AG08396 (cell line): ENCODE measurements around the gene STRAP.
"Not testable (repeated sequence)": the region's sequence is repeated elsewhere in the genome, so short reads cannot be mapped to it uniquely, and the experiment has no call there.

Source experiments
- DNase-seq: peaks from one replicate; pipeline ENCODE4 v3.0.0; 2012; ENCODE audit warnings: low spot score, mixed read lengths

STRAP gene

DNA sequence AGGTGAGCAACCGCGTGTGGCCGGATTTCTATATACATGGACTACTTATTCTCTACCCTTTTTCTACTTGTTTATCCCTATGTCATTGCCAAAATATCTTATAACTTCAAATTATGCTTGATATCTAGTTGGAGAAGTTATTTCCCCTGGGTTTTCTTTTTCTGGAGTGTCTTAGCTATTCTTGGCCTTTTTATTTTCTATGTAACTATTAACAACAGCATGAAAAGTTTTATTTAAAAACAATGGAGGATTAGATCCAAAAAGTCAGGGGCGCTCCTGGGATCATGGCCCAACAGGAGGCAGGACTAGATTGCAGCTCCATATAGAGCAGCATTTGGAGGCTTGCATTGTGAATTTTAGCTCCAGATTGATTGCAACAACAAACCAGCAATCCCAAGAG, 8.6 kb upstream of the STRAP start:
- no peak for DNase-seq

GRCh38 chr12:15874556-15875145, 7.5 kb upstream of the STRAP start:
- not testable (repeated sequence) for DNase-seq

GRCh38 chr12:15875863-15876262, 6.3 kb upstream of the STRAP start:
- DNase-seq: no peak

DNA sequence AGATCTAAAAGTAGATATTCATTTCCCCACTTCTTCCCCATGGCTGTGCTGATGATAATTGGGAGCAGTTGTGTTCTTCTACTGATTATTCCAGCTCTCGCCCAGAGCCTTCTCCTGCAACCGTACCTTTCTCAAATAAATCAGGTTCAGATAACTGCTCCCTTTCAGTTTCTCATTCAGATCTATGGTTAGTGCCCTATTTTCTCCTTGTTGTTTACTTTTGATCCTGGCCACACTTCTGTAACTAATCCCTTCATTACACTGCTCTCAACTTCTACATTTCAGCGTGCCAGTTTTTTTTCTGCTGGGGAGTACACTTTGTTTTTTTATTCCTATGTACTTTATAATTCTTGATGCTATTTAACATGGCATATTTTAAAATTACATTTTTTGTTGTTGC, 2.8 kb upstream of the STRAP start:
- DNase-seq: no peak

GRCh38 chr12:15880721-15881120, 1.5 kb upstream of the STRAP start:
- no peak for DNase-seq

GRCh38 chr12:15883536-15883935, 1.3 kb downstream of the STRAP start:
- no peak for DNase-seq

GRCh38 chr12:15886372-15887042, 4.3 kb downstream of the STRAP start:
- DNase-seq: no peak

- no peak for DNase-seq
Measured at GRCh38 chr12:15887043-15887817, 5.0 kb downstream of the STRAP start.

- no peak for DNase-seq
Measured at GRCh38 chr12:15892645-15893259, 10.6 kb downstream of the STRAP start.

DNA sequence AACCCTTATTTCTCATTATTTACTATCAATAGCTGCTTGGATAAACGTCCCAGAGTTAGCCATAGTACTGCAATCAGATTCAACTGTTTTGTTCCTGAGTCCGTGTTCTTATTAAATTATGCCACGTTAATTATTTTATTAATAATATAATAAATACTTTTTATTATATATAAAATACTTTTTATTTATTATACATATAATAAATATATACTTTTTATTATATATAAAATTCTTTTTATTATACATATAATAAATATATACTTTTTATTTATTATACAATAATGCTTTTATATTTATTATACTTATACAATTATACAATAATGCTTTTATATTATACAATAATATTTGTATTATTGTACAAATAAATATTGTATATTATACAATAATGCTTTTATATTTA, 11.1 kb downstream of the STRAP start:
- DNase-seq: no peak

GRCh38 chr12:15896867-15897266, 14.7 kb downstream of the STRAP start:
- no peak for DNase-seq

DNA sequence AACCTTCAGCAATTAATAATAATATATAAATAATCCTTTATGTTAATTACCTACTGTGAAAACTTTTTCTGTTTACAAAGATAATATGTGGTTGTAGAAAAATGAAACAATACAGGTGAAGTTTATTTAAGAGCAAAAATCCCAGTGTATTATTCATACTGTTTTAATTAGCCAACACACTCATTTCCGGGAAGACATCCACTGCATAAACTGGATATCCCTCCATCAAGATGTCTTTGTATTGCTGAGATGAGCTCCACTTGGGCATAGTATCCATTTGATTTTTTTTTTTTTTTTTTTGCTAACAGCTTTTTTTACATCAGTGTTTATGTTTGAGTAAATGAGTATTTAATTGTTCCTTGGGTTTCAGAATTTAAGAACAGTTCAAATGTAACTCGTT, 15.2 kb downstream of the STRAP start:
- DNase-seq: no peak

DNA sequence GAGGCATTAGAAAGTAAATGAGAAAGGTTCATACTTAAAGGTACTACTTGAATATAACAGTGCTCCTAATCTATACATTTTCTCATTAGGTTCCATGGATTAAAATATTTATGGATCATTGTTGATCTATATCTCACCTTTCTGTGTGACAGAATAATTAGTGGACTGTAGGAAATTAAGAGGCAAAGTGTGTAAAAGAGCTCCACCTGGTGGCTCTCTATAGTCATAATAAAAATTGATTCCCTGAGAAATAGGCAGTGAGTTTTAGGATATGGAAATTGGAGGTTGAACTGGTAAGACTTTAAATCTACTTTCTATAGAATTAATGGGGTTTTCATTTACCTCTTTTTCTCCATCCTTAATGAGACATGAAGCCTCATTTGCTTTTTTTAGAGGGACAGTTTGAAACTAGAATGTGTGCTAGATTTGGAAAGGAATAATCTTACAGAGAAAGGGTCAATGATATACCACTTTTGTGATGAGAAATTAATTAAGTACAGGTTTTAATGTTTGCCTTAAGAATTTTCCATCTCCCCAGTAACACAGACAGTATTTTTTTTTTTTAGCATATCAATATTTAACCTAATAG, 17.2 kb downstream of the STRAP start:
- DNase-seq: no peak

- DNase-seq: no peak
Measured at GRCh38 chr12:15904378-15904920, 22.3 kb downstream of the STRAP start.

- no peak for DNase-seq
Measured at GRCh38 chr12:15910468-15910863, 28.3 kb downstream of the STRAP start.

DNA sequence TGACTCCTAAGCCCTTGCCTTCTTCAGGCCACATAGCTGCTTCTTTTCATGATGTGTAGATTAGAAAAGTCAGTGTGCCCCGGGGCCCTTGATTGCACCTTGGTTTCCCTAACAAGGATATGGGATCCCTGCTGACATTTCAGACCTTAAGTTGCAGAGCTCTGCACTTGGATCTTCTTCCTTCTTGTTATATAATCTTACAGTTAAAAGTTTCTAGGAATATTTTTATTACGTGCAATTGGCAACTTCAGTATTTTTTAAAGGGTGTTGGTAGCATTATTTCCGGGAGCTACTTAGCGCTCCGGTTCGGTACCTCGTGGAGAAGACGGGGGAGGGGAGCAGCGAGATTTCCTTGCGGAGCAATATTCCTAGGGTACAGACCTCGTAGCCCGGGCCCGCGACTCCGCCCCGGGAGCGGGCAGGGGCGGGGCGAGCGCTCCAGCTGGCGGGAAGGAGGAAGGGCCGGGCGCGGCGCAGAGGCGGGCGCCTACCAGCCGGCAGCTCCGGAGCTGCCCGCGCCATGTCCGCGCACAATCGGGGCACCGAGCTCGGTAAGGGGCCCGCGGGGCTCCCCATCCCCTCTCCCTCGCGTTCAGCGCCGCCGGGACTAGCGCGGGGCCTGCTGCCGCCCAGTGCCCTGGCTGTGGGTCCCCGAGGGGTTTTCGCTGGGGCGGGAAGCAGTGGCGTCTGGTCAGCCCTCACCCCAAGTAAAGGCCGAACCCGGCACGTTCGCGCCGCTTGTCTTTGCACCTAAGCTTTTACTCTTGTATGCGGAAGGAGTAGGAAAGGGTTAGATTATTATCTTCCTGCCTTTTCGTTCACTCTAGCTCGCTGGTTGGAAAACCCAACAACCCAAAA, 28.9 kb downstream of the STRAP start, which contains the start of gene DERA:
TSS of gene DERA (plus strand) at position 469 of the 858 bp plus-strand sequence. CDS start at position 521, 52 bp downstream.
- DNase-seq: peak; percentile 90

DNA sequence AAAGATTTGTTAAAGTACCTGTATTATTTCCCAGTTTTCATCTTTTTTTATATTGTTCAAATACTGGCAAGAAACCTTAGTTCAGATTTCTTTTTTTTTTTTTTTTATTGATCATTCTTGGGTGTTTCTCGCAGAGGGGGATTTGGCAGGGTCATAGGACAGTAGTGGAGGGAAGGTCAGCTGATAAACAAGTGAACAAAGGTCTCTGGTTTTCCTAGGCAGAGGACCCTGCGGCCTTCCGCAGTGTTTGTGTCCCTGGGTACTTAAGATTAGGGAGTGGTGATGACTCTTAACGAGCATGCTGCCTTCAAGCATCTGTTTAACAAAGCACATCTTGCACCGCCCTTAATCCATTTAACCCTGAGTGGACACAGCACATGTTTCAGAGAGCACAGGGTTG, 29.7 kb downstream of the STRAP start:
- DNase-seq: not testable (repeated sequence)

DNA sequence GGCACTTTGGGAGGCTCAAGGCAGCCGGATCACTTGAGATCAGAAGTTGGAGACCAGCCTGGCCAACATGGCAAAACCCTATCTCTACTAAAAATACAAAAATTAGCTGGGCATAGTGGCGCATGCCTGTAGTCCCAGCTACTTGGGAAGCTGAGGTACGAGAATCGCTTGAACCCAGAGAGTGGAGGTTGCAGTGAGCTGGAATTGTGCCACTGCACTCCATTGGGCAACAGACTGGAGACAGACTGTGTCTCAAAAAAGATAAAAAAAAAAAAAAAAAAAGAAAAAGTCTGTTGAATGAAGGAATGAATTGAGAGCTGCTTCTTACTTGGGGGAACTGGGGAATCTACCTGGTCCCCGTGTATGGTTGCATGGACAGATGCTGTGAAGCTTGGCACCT, 31.9 kb downstream of the STRAP start:
- not testable (repeated sequence) for DNase-seq

GRCh38 chr12:15918066-15918465, 35.9 kb downstream of the STRAP start:
- DNase-seq: no peak

DNA sequence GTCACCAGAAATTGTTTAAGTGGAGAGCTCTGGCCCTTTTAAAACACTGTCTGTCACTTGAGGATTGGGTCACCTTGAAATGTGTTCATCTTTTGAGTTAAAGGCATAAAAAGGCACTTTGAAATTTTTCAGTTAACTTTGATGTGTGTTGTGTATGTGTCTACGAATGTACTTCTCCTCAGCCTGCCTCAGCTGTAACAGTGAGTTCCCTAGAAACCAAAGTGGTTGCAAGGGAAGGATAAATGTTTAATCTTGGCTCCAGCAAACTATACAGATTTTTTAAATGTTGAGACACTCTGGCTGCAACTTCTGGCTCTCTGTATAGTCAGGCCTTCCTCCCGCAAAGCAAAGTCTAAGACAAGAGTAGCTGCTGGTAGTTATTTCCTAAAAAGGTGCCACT, 37.2 kb downstream of the STRAP start:
- DNase-seq: no peak

DNA sequence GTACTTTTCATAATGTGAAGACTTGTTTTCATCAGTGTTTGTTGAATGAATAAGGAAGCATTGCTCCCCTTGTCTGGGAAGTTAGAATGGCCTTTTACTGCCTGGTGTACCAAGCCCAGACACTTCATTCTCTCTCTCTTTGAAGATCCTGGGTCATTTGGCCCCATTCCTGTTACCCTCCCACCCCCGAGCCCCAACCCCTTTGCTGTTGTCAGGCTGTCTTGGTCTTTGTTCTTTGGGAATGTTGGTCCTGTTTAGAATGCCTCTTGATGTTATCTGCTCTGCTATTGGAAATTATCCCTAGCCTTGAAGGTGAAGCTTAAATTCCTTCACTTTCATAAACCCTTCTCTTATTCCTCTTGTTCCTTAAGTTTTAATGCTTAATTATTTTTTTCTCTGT, 42.8 kb downstream of the STRAP start:
- DNase-seq: no peak
